B cell (primary cell): ENCODE results near the gene RDH8. TPM values are rescaled to one million over a fixed set of nuclear protein-coding genes. Genes with fewer than 3 reads are reported as not detected.

Experiments used
- ATAC-seq: fragments of 200-7000 bp; cut with Tn5 transposase; one replicate; pipeline ENCODE4 v1.10.0; 2021; ENCODE audit warnings: low read depth, mild to moderate bottlenecking, moderate number of reproducible peaks, moderate library complexity
- CTCF ChIA-PET: fragments of 350-600 bp; sonication (Branson Sonifier 250); formaldehyde crosslinking; loops from one replicate; lab custom pipeline; 2021; ENCODE audit warnings: antibody characterized with exemption, inconsistent platforms; lab: Charles Lee
- POLR2A ChIA-PET: fragments of 350-600 bp; sonication (Branson Sonifier 250); formaldehyde crosslinking; loops from one replicate; lab custom pipeline; 2021; ENCODE audit warnings: antibody characterized with exemption; lab: Charles Lee
- DNase-seq: peaks from one replicate; pipeline ENCODE4 v3.0.0; 2013
- H2AFZ ChIP-seq: 2 replicates; pipeline ENCODE4 v1.6.1; 2012; ENCODE audit warnings: mild to moderate bottlenecking, low read depth, low read length; ENCODE audit not compliant: insufficient read depth, poor library complexity, severe bottlenecking
- H3K27ac ChIP-seq, 2 donors: 1 replicate in 1 of 2; 2 replicates in 1 of 2; pipeline ENCODE4 v1.5.1; 2012 to 2013; ENCODE audit warnings: low read length in 2 of 2, mild to moderate bottlenecking in 2 of 2, moderate library complexity in 1 of 2
- H3K27me3 ChIP-seq, 4 experiments: fragments of 200-600 bp in 1 of 4; sonication (generic) in 1 of 4; replicated peaks in 1 of 4; 1 replicate in 2 of 4; 2 replicates in 2 of 4; pipeline versions ENCODE4 v1.6.1 to v1.7.0; 2013 to 2016; ENCODE audit warnings: low read length in 3 of 4, mild to moderate bottlenecking in 2 of 4, mixed read lengths in 1 of 4, moderate library complexity in 1 of 4; ENCODE audit not compliant: insufficient read depth in 4 of 4, control insufficient read depth in 3 of 4; ENCODE audit errors: control extremely low read depth in 1 of 4
- H3K36me3 ChIP-seq, 2 experiments: replicated peaks in 1 of 2; 1 replicate in 1 of 2; 2 replicates in 1 of 2; pipeline versions ENCODE4 v1.6.1 to v1.7.1; 2013; ENCODE audit warnings: low read length in 1 of 2; ENCODE audit not compliant: insufficient read depth in 2 of 2, control insufficient read depth in 1 of 2; ENCODE audit errors: control extremely low read depth in 1 of 2, extremely low read depth in 1 of 2
- H3K4me1 ChIP-seq, 2 donors: fragments of 200-600 bp in 1 of 2; sonication (generic) in 1 of 2; 1 replicate in 1 of 2; 2 replicates in 1 of 2; pipeline versions ENCODE4 v1.5.1 to v1.6.1; 2013 to 2017; ENCODE audit warnings: low read length in 2 of 2; ENCODE audit not compliant: control insufficient read depth in 2 of 2, insufficient read depth in 2 of 2
- H3K4me2 ChIP-seq: replicated peaks from 2 replicates; pipeline ENCODE3; 2012; ENCODE audit warnings: mild to moderate bottlenecking, low read depth, low read length; ENCODE audit not compliant: poor library complexity, severe bottlenecking
- H3K4me3 ChIP-seq, 5 experiments: fragments of 200-600 bp in 1 of 5; sonication (generic) in 1 of 5; 1 replicate in 3 of 5; 2 replicates in 2 of 5; pipeline versions ENCODE4 v1.5.1 to v1.7.0; 2011 to 2016; ENCODE audit warnings: low read length in 4 of 5, mild to moderate bottlenecking in 4 of 5, low read depth in 2 of 5, control low read depth in 1 of 5, moderate library complexity in 1 of 5; ENCODE audit not compliant: insufficient read depth in 1 of 5; ENCODE audit errors: control extremely low read depth in 1 of 5, extremely low read depth in 1 of 5
- H3K79me2 ChIP-seq: fragments of 200-600 bp; sonication (generic); one replicate; pipeline ENCODE4 v1.6.0; 2016; ENCODE audit warnings: low read length; ENCODE audit not compliant: control insufficient read depth, insufficient read depth
- H3K9ac ChIP-seq: fragments of 200-600 bp; sonication (generic); 2 replicates; pipeline ENCODE4 v1.6.1; 2017; ENCODE audit warnings: mild to moderate bottlenecking, low read length, moderate library complexity
- H3K9me3 ChIP-seq, 3 donors: one replicate each; pipeline versions ENCODE4 v1.6.1 to v1.7.1; 2013; ENCODE audit warnings: low read length in 2 of 3; ENCODE audit not compliant: control insufficient read depth in 2 of 3, insufficient read depth in 1 of 3; ENCODE audit errors: control extremely low read depth in 1 of 3
- H4K20me1 ChIP-seq: 2 replicates; pipeline ENCODE4 v1.6.0; 2012; ENCODE audit warnings: mild to moderate bottlenecking, low read length; ENCODE audit not compliant: insufficient read depth, control insufficient read depth, poor library complexity, severe bottlenecking
- H3K27ac Mint-ChIP-seq: one replicate; pipeline ENCODE4 v1.8.0; 2021; ENCODE audit warnings: mixed read lengths
- H3K27me3 Mint-ChIP-seq: one replicate; pipeline ENCODE4 v1.8.0; 2021; ENCODE audit warnings: mixed read lengths
- H3K4me1 Mint-ChIP-seq: one replicate; pipeline ENCODE4 v1.8.0; 2021; ENCODE audit warnings: mixed read lengths
- H3K4me3 Mint-ChIP-seq: one replicate; pipeline ENCODE4 v1.8.0; 2021; ENCODE audit warnings: mixed read lengths
- H3K9me3 Mint-ChIP-seq: one replicate; pipeline ENCODE4 v1.8.0; 2022; ENCODE audit warnings: mixed read lengths; ENCODE audit not compliant: insufficient read depth
- CTCF ChIP-seq: fragments of 200-600 bp; IDR thresholded peaks from one replicate; pipeline ENCODE4 v1.8.0; 2022; ENCODE audit warnings: antibody characterized with exemption, mild to moderate bottlenecking
- EZH2 ChIP-seq: IDR thresholded peaks from 2 replicates; pipeline ENCODE4 v1.6.1; 2012; ENCODE audit warnings: borderline replicate concordance, low read depth, mild to moderate bottlenecking, moderate library complexity, low read length; ENCODE audit not compliant: insufficient read depth, poor library complexity, severe bottlenecking
- WGBS: methylation state at CpG from one replicate; pipeline ENCODE4 v1.1.5; 2013; ENCODE audit warnings: missing lambda C conversion rate; ENCODE audit not compliant: insufficient coverage; 5-methylcytosine and 5-hydroxymethylcytosine counted together
- intact Hi-C: fragments of 100-400 bp; cut with micrococcal nuclease; formaldehyde crosslinking; loops from one replicate; pipeline ENCODE4 v1.10.0; 2022
- polyA plus RNA-seq: library from polyadenylated mRNA; depleted of rRNA; stranded (reverse); fragments of >200 nt; gene quantifications from 2 replicates; pipeline ENCODE4 v1.2.3, GENCODE V29; 2012
- total RNA-seq, 2 donors: library from RNA; stranded (reverse); fragments of 120-200 nt in 1 of 2; gene quantifications; 1 replicate in 1 of 2; 2 replicates in 1 of 2; pipeline versions ENCODE4 v1.2.3 to v1.2.4, GENCODE V29; 2013 to 2022

RDH8 gene
- total and polyA plus RNA-seq, 2 donors (not counting 1 experiment from before 2014, with no cell fraction given), result not detected

DNA sequence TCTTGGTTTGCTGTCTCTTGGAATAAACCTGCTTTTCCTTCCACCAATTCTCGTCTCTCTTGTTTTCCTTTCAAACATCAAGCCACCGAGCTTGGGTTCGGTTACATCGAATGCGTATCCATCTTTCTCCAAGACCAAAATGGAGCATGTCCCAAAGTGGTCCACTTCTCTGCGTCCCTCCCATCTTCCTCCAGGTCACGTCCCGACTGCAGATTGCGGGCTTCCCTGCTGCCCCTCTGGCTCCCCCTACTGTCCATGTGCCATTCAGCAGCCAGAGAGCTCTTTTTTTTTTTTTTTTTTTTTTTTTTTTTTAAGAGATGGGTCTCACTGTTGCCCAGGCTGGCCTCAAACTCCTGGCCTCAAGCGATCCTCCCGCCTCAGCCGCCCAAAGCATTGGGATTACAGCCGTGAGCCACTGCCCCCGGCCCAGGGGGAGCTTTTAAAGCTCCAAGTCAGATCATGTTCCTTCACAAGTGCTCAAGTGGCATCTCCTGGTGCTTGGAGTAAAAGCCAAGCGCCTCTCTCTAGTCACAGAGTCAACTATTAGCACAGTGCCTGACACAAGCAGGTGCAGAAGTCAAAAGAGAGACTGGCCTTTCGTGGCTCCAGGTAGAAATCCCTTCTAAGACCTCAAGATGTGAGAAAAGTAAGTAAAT is 13.0 kb upstream of the RDH8 start:
- no peaks in the 10 kb centered on the region for H3K9me3 Mint-ChIP-seq
- H3K4me3 Mint-ChIP-seq, result no peak overlapping the region
- H3K9me3 ChIP-seq, result peaks cover 0 to 10% (median 0%) of the 10 kb centered on the region in 3 donors
- DNase-seq (peak; percentile 59), ATAC-seq (peak; percentile 31)
- peaks cover 41% of the 10 kb centered on the region for H3K27me3 Mint-ChIP-seq
- H2AFZ ChIP-seq, result no peak overlapping the region
- H3K4me1 ChIP-seq, result no peaks in the 10 kb centered on the region
- peaks cover 2% of the 10 kb centered on the region for H3K4me1 Mint-ChIP-seq
- H3K4me3 ChIP-seq, result no peak overlapping the region
- ChIA-PET POLR2A (interaction anchor here (0.7 kb wide), 1 partner anchor 166 kb away, joined by 3 read pairs; no protein-coding TSS in a partner anchor), CTCF (interaction anchor here (0.6 to 1.2 kb wide), 6 partner anchors 13 to 634 kb away, joined by 3 to 4 read pairs (median 4); no protein-coding TSS in a partner anchor)
- no peaks in the 10 kb centered on the region for H3K79me2 ChIP-seq
- no peaks in the 10 kb centered on the region for H3K36me3 ChIP-seq
- no peak overlapping the region for H3K27ac ChIP-seq
- H3K27me3 ChIP-seq, result peaks cover 0 to 44% (median 5%) of the 10 kb centered on the region in 4 experiments
- H3K4me2 ChIP-seq, result no peak overlapping the region
- TF ChIP-seq EZH2 (no peak), CTCF (peak; percentile 58)
- no peak overlapping the region for H3K9ac ChIP-seq
- no peak overlapping the region for H3K27ac Mint-ChIP-seq
- H4K20me1 ChIP-seq, result no peaks in the 10 kb centered on the region
- WGBS, result 12% methylated on average over 14 of the region's 16 CpGs
- intact Hi-C loops, result no loop called here

- Mint-ChIP-seq H3K4me3 (no peak overlapping the region), H3K4me1 (peaks cover 1% of the 10 kb centered on the region), H3K27ac (no peak overlapping the region), H3K27me3 (peaks cover 46% of the 10 kb centered on the region), H3K9me3 (no peaks in the 10 kb centered on the region)
- ChIA-PET POLR2A (no interaction called here), CTCF (interaction anchor here (1.2 kb wide), 1 partner anchor 112 kb away, joined by 3 read pairs; no protein-coding TSS in a partner anchor)
- H2AFZ ChIP-seq, result no peak overlapping the region
- peaks cover 0 to 57% (median 8%) of the 10 kb centered on the region in 4 experiments for H3K27me3 ChIP-seq
- TF ChIP-seq EZH2, result no peak
- intact Hi-C loops, result no loop called here
- H3K4me2 ChIP-seq, result no peak overlapping the region
- no peaks in the 10 kb centered on the region for H4K20me1 ChIP-seq
- ATAC-seq (no peak), DNase-seq (no peak)
- no peaks in the 10 kb centered on the region for H3K79me2 ChIP-seq
- no peak overlapping the region for H3K9ac ChIP-seq
- H3K36me3 ChIP-seq, result no peaks in the 10 kb centered on the region
- no peak overlapping the region for H3K4me3 ChIP-seq
- no peak overlapping the region for H3K27ac ChIP-seq
- WGBS, result 64% methylated on average over 5 of the region's 6 CpGs
- no peaks in the 10 kb centered on the region for H3K4me1 ChIP-seq
- H3K9me3 ChIP-seq, result peaks cover 0 to 18% (median 0%) of the 10 kb centered on the region in 3 donors
Measured at GRCh38 chr19:10001899-10002298, 11.4 kb upstream of the RDH8 start.
